ENCODE results near the gene VPREB3. TPM values are rescaled to one million over a fixed set of nuclear protein-coding genes. Genes with fewer than 3 reads are reported as not detected.

VPREB3 gene
- total and polyA plus RNA-seq, 10 of the 15 experiments (the other 5 are each of a cell fraction or from before 2014, with no cell fraction given): 0.75 to 79.5 (median 23.8) TPM

DNA sequence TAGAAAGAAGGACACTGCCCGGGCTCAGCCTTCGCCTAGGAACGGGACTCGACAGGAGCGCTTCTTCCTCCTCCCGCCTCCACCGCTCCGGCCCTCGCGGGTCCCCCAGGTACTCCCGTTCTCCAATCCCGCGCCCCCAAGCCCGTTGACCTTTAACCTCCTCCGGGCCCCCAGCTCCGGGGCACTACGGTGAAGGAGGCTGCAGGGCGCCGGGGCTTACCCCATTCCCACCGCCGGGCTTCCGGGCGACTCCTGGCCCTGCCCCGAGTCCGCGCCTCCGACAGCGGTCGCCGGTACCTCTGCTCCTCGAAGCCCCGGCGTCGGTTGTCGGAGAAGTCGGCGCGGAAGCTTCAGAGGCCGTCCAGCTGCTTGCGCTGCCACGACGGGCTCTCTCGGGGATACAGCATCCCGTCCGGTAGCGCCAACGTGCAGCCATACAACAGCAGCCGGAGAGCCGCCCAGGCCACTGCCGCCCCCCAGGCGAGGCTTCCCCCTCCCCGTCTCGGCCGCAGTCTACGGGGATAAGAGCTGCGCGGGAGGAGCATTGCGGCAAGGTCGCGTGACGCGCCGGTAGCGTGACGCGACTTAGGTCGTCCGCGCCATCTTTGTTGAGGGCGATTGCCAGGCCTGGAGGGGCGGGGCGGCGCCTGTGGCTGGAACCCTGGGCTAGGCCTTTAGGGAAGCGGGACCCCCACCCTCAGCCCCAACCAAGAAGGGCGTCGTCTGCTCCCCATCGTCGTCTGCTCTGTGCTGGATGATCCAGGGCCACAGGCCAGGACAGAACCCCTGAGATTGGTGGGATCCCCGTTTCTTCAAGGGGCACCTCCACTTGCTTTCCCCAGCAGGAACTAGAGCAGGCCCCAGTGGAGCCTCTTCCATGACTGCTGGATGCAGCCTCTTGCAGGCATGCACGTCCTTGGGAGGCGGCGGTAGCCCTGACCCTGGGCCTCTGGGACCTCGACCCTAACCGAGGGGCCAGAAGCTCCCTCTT lies 37.1 kb downstream of the VPREB3 start (continued):
- TF ChIP-seq, protein P1, sequence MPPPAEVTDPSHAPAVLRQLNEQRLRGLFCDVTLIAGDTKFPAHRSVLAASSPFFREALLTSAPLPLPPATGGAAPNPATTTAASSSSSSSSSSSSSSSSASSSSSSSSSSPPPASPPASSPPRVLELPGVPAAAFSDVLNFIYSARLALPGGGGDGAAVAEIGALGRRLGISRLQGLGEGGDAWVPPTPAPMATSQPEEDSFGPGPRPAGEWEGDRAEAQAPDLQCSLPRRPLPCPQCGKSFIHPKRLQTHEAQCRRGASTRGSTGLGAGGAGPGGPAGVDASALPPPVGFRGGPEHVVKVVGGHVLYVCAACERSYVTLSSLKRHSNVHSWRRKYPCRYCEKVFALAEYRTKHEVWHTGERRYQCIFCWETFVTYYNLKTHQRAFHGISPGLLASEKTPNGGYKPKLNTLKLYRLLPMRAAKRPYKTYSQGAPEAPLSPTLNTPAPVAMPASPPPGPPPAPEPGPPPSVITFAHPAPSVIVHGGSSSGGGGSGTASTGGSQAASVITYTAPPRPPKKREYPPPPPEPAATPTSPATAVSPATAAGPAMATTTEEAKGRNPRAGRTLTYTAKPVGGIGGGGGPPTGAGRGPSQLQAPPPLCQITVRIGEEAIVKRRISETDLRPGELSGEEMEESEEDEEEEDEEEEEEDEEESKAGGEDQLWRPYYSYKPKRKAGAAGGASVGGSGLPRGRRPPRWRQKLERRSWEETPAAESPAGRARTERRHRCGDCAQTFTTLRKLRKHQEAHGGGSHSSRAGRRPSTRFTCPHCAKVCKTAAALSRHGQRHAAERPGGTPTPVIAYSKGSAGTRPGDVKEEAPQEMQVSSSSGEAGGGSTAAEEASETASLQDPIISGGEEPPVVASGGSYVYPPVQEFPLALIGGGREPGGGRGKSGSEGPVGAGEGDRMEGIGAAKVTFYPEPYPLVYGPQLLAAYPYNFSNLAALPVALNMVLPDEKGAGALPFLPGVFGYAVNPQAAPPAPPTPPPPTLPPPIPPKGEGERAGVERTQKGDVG (CRISPR knock-in tag; IDR thresholded peaks at IDR 0.05): no peak
- TF ChIP-seq CHD4 (IDR thresholded peaks at IDR 0.05) (no peak), NFYA (IDR thresholded peaks at IDR 0.05; ENCODE audit: borderline replicate concordance, low read depth, low read length) (no peak), SP1 (IDR thresholded peaks at IDR 0.05; ENCODE audit: low read depth, low read length) (peak; percentile 67), TARDBP (IDR thresholded peaks at IDR 0.05; ENCODE audit: borderline replicate concordance) (peak; percentile 93), POLR2A (IDR thresholded peaks at IDR 0.05; ENCODE audit: low read depth, low read length) (peak; percentile 97), NR2C1 (IDR thresholded peaks at IDR 0.05) (peak; percentile 91), RFX5 (IDR thresholded peaks at IDR 0.05; ENCODE audit: low read depth, low read length) (no peak), CEBPB (IDR thresholded peaks at IDR 0.05; ENCODE audit: borderline replicate concordance in 1 of 2, low read depth in 2 of 2, low read length in 2 of 2) (no peak), NR2C2 (IDR thresholded peaks at IDR 0.05; ENCODE audit: borderline replicate concordance, control insufficient read depth, insufficient read length, low read depth) (no peak), IKZF1 (conservative IDR thresholded peaks at IDR 0.05) (peak; percentile 99), POU2F2 (IDR thresholded peaks at IDR 0.05; ENCODE audit: borderline replicate concordance, low read depth, low read length) (peak; percentile 85; the same call in 2 of the 3 replicates), LARP7 (IDR thresholded peaks at IDR 0.05) (peak; percentile 87), YBX1 (IDR thresholded peaks at IDR 0.05) (no peak), SIN3A (IDR thresholded peaks at IDR 0.05; ENCODE audit: low read depth, low read length) (peak; percentile 65; the same call in 1 of the 2 replicates), PML (IDR thresholded peaks at IDR 0.05; ENCODE audit: low read length) (no peak; the same call in 1 of the 2 replicates), EGR1 (IDR thresholded peaks at IDR 0.05; ENCODE audit: borderline replicate concordance in 1 of 2, low read depth in 2 of 2, low read length in 2 of 2) (peak; percentile 65 to 79; a peak in 2 of 3 replicates), IRF3 (IDR thresholded peaks at IDR 0.05) (peak; percentile 52; the same call in 1 of the 2 replicates), SUPT20H (IDR thresholded peaks at IDR 0.05; ENCODE audit: borderline replicate concordance, control insufficient read depth, low read depth, low read length) (no peak), JUND (IDR thresholded peaks at IDR 0.05; ENCODE audit: low read depth, low read length) (no peak)
- TF ChIP-seq, protein P2, sequence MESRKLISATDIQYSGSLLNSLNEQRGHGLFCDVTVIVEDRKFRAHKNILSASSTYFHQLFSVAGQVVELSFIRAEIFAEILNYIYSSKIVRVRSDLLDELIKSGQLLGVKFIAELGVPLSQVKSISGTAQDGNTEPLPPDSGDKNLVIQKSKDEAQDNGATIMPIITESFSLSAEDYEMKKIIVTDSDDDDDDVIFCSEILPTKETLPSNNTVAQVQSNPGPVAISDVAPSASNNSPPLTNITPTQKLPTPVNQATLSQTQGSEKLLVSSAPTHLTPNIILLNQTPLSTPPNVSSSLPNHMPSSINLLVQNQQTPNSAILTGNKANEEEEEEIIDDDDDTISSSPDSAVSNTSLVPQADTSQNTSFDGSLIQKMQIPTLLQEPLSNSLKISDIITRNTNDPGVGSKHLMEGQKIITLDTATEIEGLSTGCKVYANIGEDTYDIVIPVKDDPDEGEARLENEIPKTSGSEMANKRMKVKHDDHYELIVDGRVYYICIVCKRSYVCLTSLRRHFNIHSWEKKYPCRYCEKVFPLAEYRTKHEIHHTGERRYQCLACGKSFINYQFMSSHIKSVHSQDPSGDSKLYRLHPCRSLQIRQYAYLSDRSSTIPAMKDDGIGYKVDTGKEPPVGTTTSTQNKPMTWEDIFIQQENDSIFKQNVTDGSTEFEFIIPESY (IDR thresholded peaks at IDR 0.05): no peak

Measured in GM12878 (cell line).